ENCODE data around the gene EFCAB13.

EFCAB13 gene

DNA sequence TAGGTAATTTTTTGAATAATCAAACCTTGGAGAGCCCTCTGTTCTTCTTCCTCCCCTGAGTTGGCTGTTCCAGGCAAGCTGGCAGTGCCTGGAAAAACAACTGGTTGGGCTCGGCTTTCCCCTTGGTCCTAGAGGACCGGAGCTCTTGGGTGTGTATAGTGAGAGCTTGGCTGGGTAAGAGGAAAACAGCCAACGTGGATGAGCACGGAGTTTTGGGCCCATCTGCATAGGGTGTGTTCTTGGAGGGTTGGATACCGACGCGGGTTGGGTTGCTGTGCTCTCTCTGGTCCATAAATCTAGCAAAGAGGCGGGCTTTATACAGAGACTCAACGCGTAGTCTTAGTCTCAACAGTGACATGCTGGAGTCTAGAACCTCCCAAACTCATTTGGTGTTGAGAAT is 46.9 kb upstream of the EFCAB13 start:
- Histone ChIP-seq H3K27ac (no peak overlapping the region), H3K4me2 (no peak overlapping the region)

DNA sequence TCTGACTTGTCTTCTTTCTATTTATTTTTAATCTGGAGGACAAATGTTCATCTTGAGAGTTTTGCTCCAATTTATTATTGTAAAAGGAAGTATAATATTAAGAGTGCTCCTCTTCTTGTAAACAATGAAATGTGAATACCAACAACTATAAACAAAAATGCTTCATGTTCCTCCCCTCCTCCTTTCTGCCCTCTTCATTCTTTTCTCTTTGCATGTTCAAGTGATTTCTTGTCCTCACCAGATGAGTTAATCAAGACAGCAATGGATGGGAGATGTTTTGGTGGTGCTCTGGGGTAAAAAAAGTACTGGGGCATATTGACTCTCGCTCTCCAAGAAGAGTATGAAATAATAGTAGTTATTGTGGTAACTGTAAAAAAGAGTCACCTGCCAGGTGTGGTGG is 45.8 kb upstream of the EFCAB13 start:
- TF ChIP-seq, protein P1, sequence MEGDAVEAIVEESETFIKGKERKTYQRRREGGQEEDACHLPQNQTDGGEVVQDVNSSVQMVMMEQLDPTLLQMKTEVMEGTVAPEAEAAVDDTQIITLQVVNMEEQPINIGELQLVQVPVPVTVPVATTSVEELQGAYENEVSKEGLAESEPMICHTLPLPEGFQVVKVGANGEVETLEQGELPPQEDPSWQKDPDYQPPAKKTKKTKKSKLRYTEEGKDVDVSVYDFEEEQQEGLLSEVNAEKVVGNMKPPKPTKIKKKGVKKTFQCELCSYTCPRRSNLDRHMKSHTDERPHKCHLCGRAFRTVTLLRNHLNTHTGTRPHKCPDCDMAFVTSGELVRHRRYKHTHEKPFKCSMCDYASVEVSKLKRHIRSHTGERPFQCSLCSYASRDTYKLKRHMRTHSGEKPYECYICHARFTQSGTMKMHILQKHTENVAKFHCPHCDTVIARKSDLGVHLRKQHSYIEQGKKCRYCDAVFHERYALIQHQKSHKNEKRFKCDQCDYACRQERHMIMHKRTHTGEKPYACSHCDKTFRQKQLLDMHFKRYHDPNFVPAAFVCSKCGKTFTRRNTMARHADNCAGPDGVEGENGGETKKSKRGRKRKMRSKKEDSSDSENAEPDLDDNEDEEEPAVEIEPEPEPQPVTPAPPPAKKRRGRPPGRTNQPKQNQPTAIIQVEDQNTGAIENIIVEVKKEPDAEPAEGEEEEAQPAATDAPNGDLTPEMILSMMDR (conservative IDR thresholded peaks at IDR 0.05; ENCODE audit: low read depth, low read length) = no peak
- H3K4me1 ChIP-seq (ENCODE audit: low read depth, poor library complexity, severe bottlenecking) = peaks cover 26% of the 10 kb centered on the region
- no peak overlapping the region for H3K4me3 ChIP-seq (IDR thresholded peaks at IDR 0.05; ENCODE audit: insufficient read depth, low read depth, low read length)
- no peaks in the 10 kb centered on the region for H3K79me2 ChIP-seq (ENCODE audit: insufficient read depth, low read depth)
- H2AFZ ChIP-seq (ENCODE audit: low read depth) = no peak overlapping the region
- H3K4me2 ChIP-seq = peak overlapping the region; percentile 78; the same call in 1 of the 2 replicates
- no peaks in the 10 kb centered on the region for H4K20me1 ChIP-seq (ENCODE audit: insufficient read depth)
- H3K27ac ChIP-seq = no peak overlapping the region
- no peaks in the 10 kb centered on the region for H3K27me3 ChIP-seq (ENCODE audit: insufficient read depth, low read depth)
- H3K9ac ChIP-seq = no peak overlapping the region
- no peaks in the 10 kb centered on the region for H3K36me3 ChIP-seq (ENCODE audit: insufficient read depth)

More for the DNA sequence above, 46.9 kb upstream of the EFCAB13 start:
- Histone ChIP-seq H3K27me3 (ENCODE audit: insufficient read depth, low read depth) (no peaks in the 10 kb centered on the region), H3K4me3 (IDR thresholded peaks at IDR 0.05; ENCODE audit: insufficient read depth, low read depth, low read length) (no peak overlapping the region), H3K79me2 (ENCODE audit: insufficient read depth, low read depth) (no peaks in the 10 kb centered on the region), H3K4me1 (ENCODE audit: low read depth, poor library complexity, severe bottlenecking) (peaks cover 26% of the 10 kb centered on the region), H3K36me3 (ENCODE audit: insufficient read depth) (no peaks in the 10 kb centered on the region), H2AFZ (ENCODE audit: low read depth) (no peak overlapping the region), H3K9ac (no peak overlapping the region), H4K20me1 (ENCODE audit: insufficient read depth) (no peaks in the 10 kb centered on the region)
- TF ChIP-seq, protein P1 (conservative IDR thresholded peaks at IDR 0.05; ENCODE audit: low read depth, low read length) = no peak

DNA sequence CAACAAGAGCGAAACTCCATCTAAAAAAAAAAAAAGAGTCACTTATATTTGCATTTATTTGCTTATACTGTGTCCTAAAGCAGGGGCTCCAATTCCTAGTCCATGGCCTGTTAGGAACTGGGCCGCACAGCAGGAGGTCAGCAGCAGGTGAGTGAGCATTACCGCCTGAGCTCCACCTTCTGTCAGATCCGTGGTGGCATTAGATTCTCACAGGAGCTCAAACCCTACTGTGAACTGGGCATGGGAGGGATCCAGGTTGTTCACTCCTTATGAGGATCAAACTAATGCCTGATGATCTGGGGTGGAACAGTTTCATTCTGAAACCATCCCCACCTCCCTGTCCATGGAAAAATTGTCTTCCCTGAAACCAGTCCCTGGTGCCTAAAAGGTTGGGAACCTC is 45.2 kb upstream of the EFCAB13 start:
- TF ChIP-seq, protein P1 (conservative IDR thresholded peaks at IDR 0.05; ENCODE audit: low read depth, low read length) = no peak
- no peaks in the 10 kb centered on the region for H3K36me3 ChIP-seq (ENCODE audit: insufficient read depth)
- no peaks in the 10 kb centered on the region for H3K79me2 ChIP-seq (ENCODE audit: insufficient read depth, low read depth)
- peaks cover 26% of the 10 kb centered on the region for H3K4me1 ChIP-seq (ENCODE audit: low read depth, poor library complexity, severe bottlenecking)
- H4K20me1 ChIP-seq (ENCODE audit: insufficient read depth) = no peaks in the 10 kb centered on the region
- no peaks in the 10 kb centered on the region for H3K27me3 ChIP-seq (ENCODE audit: insufficient read depth, low read depth)
- H3K9ac ChIP-seq = no peak overlapping the region
- no peak overlapping the region for H3K4me3 ChIP-seq (IDR thresholded peaks at IDR 0.05; ENCODE audit: insufficient read depth, low read depth, low read length)
- peak overlapping the region; percentile 78 for H3K4me2 ChIP-seq
- peak overlapping the region; percentile 74 for H2AFZ ChIP-seq (ENCODE audit: low read depth)
- peak overlapping the region; percentile 53; the same call in 1 of the 2 replicates for H3K27ac ChIP-seq

DNA sequence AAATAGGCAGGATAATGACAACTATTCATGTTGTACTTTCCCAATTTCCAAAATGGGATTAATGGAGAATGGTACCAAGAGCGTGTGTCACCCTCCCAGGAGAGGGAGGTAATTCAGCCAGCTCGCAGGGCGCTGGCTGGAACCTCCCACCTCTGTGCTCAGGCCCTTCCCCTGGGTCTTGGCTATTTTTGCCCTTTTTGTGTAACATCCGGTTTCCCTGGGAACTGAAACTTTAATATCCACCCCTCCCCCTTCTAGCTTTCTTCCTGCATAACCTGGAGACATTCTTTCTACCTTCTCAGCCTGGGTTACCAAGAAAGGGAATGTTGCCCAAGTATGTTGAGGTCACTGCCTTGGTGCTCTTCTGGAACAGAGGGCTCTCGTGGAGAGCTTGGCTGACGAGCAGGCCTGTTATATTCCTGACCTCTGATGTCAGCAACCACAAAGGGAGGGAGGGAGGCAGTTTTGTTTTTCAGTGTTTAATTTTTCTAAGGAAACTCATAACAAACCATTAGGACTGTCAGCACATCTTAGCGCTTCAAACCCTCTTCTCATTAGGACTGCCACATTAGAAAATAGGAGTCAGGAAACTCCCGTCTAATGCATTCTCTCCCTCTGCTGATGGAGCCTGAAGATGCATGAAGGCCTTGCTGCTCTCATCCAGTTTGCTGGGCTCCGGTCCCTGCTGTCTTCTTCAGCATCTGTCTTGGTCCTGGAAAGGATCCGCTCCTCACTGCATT is 44.5 kb upstream of the EFCAB13 start:
- H3K9ac ChIP-seq = peak overlapping the region; percentile 23; the same call in 1 of the 2 replicates
- H3K36me3 ChIP-seq (ENCODE audit: insufficient read depth) = no peaks in the 10 kb centered on the region
- peak overlapping the region; percentile 74 for H2AFZ ChIP-seq (ENCODE audit: low read depth)
- H3K4me2 ChIP-seq = peak overlapping the region; percentile 78
- no peaks in the 10 kb centered on the region for H3K27me3 ChIP-seq (ENCODE audit: insufficient read depth, low read depth)
- TF ChIP-seq, protein P1 (conservative IDR thresholded peaks at IDR 0.05; ENCODE audit: low read depth, low read length) = no peak
- H3K4me1 ChIP-seq (ENCODE audit: low read depth, poor library complexity, severe bottlenecking) = peaks cover 26% of the 10 kb centered on the region
- H3K79me2 ChIP-seq (ENCODE audit: insufficient read depth, low read depth) = no peaks in the 10 kb centered on the region
- peak overlapping the region; percentile 53 for H3K27ac ChIP-seq
- H3K4me3 ChIP-seq (IDR thresholded peaks at IDR 0.05; ENCODE audit: insufficient read depth, low read depth, low read length) = no peak overlapping the region
- no peaks in the 10 kb centered on the region for H4K20me1 ChIP-seq (ENCODE audit: insufficient read depth)

All from KMS-11 (cell line).